HG03571 (cell line): Measurements from ENCODE around the gene SND1.
A peak's percentile ranks its signal among the peaks of the same experiment; 100 is the strongest.

Experiments used
- ATAC-seq: cut with Tn5 transposase; IDR thresholded peaks from one replicate; pipeline ENCODE4 v1.9.1; 2021; ENCODE audit not compliant: unreplicated experiment

SND1 gene

DNA sequence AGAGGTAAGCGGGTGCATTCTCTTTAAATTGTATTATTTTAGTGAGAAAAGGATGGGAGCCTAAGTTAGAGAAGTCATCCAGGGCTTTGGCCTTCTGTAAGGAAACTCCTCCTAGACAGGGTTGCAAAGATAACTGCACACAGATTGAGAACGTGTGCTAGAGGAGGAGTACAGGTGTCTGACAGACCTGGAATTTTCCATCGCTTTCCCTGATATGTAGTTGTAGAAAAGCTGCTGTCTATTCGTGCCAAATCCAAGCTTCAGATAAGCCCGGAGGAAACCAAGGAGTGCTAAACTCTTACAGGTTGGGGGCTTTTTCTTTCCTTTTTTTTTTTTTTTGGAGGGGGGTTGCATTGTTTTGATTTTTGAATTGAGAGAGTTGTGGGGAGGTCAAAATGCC lies 356.1 kb downstream of the SND1 start:
- ATAC-seq = no peak

DNA sequence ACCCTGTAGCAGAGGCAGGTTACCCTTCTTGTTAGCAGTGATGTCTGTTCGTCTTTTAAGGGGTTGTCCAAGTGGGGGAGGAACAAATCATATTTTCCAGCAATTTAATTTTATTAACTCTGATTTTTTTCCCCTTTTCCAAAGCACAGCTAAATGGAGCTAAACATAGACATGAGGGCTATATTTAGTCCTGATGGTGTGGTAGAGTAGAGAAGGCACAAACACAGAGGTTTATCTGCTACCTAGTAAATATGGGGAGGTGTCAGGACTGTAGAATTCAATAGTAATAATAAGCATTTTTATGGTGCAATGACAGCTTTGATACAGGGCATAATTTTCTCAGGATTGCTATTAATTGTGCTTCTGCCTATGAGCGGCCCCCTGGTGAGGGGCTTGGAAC lies 356.8 kb downstream of the SND1 start:
- no peak for ATAC-seq

DNA sequence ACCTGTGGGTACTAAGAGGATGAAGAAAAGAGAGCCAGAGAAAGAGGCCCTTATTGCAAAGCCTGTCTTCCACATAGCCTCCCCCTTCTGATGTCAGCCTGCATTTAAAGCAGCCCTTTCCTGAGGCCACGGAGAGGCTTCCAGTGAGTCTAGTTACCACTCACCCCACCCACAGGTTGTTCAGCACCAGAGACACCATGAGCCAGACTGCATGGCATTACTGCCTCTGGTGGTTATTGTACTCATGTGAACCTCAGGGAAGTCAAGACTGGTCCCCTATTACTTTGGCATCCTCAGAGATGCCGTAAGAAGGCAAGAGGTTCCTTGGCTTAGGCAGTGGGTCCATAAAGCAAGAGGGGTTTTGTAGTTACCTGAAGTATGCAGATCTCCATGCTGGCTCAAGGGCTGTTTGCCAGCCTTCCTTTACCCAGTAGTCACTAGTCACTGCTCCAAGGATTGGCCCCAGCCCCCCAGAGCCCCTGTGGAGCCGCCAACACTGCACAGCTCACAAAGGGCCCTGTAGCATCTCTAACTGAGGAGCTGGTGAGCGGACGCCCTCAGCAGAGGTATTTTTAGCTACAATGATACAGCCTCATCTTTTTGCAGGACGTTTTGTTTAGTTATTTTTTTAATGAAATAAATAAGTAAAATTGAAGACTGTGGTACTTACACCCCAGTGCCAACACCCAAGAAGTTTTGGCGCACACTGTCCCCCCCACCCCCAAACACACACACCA lies 358.6 kb downstream of the SND1 start:
- no peak for ATAC-seq

DNA sequence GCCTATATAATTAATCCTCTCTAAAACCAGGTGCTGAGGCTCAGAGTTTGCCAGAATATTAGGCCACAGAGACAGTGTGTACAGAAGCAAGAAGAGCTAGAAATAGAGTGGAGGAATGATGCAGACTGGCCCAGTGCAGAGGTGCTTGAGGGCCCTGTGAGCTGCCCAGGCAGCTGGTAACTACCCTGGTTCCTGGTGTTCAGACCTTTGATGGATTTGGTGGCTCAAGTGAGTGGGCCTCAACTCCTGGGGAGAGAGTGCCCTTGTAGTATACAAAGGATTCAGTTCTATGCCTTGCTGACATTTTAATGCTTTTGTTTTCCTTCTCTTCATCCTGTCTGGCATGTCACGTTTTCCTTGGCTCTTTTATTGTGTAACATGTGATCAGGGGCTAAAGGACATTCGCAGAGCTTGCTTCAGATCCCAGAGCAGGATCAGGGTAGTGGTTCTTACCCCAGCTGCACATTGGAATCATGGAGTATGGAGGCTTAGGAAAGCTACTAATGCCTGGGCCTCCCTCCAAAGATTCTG lies 359.2 kb downstream of the SND1 start:
- no peak for ATAC-seq

DNA sequence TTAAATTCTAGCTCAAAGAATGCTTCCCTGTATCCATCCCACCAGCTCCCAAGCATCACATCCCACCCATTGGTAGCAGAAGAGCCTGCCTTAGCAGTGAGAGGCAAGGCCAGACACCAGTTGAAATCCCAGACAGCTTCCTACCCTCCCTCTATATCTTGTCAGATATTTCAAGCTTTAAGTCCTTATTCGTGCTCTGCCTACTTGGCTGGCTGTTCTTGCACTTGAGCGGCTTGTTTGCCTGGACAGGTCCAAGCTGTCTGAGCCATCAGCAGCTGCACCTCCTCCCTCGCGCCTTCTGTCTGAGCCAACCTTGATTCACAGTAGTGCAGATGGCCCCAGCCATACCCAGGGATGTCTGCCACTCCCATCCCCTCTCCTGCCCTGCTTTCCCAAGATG lies 362.8 kb downstream of the SND1 start:
- ATAC-seq = no peak

DNA sequence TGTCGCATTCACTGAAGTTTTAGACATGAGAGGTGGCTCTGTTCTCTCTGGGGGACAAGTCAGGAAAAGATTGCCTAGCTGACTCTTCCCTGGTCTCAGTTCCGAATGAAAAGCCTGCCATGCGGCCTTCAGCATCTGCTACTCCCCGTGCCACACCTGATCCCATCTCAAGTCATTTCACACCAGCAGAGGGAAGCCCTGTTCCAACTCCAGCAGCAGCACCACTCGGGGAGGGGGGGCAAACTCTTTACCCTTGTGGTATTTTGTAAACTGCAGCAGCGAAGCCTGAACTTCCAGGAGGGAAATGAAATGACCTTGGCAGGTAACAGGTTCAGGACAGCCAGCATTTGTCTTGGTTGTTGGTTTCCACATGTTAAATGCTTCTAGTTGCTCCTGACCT lies 365.5 kb downstream of the SND1 start:
- ATAC-seq = no peak

DNA sequence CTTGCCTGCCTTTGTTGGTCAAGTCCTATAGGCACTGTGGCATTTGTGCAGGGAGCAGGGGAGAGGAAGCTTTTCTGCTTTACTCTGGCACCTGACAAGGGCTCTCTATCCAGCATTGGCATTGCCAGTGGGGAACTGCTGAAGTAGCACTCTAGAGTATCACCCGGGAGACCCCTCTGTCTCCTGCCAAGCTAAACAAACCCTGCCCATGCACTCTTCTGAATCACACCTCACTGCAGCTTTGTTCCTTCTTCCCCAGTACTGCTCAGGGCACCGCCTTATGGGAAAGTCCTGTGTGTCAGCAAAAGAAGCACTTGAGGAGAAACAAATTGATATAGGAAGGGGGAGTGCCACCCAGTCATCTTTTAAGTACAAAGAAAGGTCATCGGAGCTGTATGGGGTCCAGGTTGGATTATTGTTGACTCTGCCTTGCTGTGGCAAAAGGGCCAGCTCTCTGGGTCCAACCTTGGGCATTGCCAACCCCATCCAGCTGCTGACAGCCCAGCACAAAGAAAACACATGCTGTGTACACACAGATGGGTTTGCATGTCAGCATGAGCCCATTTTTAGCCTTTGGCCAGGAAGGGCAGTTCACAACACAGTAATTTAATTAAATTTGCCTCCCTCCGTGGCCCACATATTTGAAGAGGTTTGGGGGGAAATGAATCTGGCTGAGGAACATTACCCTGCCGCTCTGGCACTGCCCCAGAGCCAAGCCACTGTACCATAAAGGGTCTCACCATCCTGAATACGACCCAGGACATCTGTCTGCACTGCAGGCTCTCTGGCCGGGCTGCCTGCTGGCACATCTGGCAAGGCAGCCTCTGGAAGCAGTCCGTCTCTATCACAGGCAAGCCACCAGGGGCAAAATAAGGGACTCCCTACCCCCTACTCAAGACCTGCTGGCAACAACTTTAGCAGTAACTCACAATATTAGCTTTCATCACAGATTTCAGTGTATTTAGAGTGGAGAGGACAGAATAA lies 366.2 kb downstream of the SND1 start:
- no peak for ATAC-seq

DNA sequence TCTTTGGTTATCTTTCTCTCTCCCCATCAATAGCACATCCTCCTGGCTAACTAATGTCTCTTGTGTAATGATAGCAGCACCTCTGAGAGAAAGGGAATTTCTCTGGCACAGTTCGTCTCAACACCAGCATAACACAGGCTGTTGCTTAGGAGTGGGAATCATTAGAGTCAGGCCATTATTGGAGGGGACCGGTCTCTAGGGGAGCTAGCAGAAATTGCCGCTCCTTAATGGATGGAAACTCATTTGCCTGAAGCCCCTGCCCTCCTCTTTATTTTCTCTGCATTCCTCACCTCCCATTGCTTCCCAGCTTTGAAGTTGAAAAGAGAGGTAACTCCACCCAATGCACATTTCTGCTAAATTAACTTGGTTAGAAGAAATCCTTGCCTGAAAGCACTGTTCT lies 367.3 kb downstream of the SND1 start:
- no peak for ATAC-seq

DNA sequence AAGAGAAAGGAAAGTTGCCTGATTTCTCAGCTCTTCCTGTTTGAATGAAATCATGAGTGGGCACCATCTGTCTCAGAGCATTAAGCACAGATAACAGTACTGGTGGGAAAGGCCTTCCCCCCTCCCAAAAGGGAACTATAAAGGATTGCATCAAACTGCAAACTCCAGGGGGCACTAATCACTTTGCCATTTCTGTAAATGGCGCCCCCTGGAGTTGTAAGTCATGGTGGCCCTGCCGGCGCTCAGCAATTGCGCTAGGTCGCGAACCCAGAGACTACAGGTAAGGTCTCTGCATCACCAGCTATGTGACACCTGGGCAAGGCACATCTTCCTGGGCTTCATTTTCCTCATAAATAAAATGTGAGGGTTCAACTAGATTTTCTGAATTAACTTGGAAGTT lies 368.2 kb downstream of the SND1 start:
- no peak for ATAC-seq

DNA sequence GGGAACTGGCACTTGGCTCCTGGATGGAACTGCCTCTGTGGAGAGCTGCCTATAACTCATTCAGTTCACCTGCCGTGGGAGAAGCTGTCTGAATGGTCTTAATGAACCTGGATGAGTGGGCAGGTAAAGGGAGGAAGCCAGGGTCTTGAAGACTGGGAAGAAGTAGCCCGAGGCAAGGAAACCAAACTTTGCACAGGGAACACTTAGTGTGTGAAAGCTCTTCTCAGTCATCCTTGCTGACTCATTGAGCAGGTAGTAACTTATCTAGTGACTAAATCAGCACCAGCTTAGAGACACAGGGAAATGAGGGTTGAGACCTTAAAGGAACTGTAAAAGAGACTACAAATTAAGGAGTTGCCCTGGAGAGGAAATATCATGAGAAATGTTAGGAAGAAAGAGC lies 369.4 kb downstream of the SND1 start:
- no peak for ATAC-seq

DNA sequence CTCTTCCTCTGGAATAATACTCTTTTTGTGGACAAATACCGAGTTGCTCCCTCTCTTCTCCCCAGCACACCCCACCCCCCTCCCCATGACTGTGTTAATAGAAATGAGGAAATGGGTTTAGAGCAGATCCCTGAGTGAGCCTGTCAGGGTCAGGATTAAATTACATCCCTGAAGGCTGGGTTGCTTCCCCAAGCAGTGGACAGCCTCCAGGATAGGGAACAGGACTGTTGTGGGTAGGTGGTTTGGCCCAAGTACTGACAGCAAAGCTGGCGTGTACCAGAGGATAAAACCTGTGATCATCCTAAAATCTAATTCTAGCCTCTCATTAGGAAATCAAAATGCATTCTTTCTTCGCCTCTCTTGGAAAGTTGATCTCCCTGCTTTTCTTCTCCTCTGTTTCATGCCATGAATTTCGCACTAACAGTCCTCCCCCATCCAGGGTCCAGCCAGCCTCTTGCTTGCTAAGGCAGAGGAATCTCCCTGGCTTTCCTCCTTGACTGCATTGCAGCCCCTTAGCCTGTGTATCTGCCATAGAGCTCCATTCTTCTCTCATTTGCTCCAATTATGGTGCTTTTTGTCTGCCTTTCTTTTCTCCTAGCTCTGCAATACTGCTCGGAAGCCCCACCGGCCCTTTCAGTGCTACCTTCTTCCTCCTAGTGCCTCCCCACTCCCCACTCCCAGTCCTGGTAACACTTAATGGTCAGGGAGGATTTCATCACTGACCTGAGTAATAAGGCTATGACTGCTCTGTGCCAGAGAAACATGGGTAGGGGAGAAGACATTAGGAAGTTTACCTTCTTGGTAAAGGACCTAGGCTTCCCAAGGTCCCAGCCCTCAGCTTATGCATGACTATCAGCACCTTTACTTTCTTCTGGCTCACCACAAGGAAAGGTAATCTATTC lies 370.9 kb downstream of the SND1 start:
- no peak for ATAC-seq

DNA sequence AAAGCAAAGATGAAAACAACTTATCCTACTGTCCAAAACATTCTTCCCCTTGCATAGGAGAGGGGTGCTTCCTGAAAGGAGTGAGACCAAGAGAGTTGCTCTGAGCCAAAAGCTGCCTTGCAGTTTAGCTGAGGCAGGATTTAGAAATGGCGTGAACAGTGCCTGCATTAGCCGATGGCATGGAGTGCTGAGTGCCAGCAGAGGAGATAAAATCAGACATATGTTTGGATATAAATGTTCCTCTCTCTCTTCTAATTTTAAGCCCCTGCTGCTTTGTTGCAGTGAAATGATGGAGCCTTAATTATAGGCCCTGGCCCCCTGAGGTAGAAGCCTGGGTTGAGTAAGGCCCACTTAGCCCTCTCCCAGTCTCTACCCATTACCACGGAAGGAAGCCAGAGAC lies 372.2 kb downstream of the SND1 start:
- ATAC-seq = no peak

DNA sequence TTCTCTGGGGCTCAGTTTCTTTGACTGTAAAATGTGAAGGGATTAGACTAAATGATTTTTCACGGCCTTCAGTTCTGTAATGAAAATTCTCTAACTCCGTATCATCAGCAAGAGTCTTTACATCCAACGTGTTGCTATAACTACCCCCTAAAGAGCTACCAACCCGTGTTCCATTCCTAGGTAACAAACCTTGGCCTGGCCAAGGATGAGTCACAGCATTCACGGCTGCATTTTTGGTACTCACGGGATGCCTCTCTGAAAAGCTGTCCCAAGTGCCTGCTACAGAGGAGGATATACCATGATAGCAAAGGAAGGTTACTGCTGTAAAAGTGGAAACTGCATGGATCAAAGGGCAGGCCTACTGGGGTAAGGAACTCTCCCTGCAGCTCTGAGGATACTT lies 373.4 kb downstream of the SND1 start:
- ATAC-seq = no peak

DNA sequence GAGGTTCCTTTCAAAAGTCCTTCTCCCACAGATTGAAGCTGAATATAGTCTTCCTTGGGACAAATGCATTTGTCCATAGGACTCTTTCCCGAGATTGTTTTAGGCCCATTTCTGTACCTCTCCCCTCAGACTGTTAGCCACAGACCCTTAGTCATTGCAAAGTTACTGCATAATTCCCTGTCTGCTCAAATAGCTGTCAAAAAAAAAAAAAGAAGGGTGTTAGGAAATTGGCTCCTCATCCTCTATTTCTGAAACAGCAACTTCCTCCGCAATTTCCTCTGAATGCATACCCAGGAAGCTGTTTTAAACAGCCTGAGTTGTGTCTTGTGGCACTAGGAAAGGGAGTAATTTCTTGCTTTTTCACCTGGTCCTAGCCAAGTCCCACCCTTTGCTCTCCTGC lies 373.8 kb downstream of the SND1 start:
- ATAC-seq = no peak

DNA sequence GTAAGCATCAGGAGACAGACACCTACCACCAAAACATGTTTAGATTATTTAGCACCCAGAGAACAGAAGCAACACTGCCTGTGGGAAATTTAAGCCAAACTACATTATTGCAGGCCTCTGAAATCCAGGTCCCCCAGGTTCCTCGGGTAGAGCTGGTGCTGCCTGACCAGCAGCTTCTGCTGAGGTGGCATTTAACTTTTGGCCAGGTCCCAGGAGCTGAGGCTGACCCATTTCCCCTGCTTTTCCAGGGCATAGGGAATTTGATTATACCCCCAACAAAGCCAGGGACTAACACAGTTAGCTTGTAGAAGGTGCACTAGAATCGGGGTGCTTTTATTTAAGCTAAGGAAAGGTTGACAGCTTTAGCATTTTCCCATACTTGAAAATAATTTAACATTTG lies 374.6 kb downstream of the SND1 start:
- ATAC-seq = no peak

DNA sequence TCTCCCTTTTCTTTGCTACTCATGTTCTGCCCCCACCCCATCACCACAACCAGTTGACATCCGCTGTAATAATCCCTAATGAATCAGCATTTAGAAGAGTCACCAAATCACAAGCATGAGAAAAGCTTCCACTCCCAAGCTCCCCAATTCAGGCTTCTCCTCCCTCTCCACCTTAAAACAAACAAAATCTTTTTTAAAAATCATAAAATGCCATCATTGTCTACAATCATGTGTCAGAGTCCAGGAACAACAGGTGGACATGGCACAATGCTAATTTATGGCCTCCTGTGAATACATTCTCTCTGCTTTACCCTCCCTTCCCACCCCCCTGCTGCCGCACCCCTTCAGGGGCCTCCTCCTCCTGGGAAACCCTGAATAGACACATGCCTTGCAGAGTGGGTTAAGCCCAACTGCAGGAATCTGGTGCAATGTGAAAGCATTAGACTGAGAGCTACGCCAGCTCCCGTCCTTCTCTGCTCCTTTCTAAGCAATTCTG lies 375.5 kb downstream of the SND1 start:
- ATAC-seq = no peak

DNA sequence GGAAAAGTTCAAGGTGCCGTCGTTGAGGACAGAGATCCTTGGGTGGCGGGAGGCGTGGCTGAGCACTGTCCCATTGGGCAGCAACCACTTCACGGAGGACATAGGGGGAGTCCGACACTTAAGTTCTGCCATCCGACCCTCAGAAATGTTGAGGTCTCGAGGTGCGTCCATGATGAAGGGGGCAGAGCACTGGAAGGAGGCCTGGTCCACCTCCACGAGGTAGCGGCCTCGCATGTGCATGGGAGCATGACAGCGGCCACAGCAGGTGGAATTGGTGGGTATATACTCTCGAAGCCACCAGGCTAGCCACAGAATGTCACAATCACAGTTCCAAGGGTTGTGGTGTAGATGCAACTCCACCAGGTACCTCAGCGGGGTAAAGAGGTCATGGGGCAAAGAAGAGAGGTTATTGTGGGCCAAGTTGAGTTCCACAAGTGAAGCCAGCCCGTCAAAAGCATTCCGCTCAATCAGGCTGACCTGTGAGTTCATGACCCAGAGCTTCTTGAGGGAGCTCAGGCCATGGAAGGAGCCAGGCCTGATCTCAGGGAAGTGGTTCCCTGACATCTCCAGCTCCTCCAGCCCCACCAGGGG lies 377.5 kb downstream of the SND1 start:
- ATAC-seq = no peak

DNA sequence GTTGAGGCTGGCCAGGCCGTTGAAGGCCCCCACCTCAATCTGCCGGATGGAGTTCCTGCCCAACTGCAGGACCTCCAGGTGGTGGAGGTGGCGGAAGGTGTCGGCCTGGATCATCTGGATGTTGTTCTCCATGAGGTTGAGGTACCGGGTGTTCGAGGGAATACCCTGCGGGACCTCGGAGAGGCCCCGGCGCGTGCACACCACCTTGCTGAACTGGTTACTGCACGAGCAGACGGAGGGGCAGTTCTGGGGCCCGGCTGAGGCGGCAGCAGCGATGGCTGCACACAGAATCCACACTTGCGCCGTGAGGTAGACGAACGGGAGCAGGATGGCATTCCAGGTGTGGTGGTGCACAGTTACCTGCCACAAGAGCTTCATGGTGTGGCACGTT lies 378.3 kb downstream of the SND1 start:
- no peak for ATAC-seq

DNA sequence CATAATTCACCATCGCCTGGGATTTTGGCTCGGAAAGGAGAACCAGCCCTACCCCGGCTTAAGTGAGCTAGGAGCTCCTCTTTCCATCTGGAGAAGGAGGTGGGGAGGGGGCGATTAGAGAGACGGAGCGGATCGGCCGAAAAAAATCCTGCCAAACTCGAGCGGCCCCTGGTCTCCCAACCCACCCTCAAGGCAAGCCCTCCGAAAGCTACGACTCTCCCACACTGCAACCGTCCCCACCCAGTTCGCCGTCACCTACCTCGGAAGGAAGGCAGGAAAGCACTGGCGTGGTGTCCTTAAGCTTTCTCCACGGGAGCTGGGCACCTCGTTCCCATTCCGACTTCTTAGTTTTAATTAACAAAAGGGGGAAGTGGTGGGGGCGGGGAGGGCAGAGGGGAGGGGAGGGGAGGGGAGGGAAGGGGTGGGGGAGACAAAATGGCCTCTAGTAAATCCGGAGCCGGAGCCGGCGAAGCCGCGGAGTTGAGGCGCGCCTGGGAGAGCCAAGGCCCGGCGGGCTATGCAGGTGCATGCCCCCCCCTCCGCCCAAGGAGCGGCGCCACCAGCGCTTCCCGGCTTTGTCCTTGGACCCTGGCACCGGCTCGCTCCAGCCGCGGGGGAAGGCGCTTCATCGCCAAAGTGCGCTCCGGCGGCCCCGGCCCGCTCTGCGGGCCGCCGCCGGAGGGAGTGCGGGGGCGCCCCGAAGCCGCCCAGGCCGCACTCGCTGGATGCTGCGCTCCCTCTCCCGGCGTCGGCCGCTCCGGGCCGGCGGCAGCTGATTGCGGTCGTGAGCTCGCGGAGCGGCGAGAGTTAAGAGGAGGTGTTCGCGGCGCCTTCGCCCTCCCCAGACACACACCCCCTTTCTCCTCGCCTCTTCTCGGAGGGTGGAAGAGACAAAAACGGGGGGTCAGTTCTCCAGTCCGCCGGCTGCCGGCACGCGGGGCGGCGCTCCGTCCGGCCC lies 378.9 kb downstream of the SND1 start, which contains the start of gene LRRC4:
TSS of gene LRRC4 (minus strand) at position 784 of the 958 bp plus-strand sequence. CDS start 797 bp downstream, outside the sequence.
- ATAC-seq = peak; percentile 32
